Stimulated activated naive CD4-positive, alpha-beta T cell (primary cell): ENCODE data around the gene DPEP2NB.
"Not testable (repeated sequence)": the region's sequence is repeated elsewhere in the genome, so short reads cannot be mapped to it uniquely, and the experiment has no call there.

Experiments
- DNase-seq, 6 experiments: peaks; one replicate each; lab custom pipeline; 2025; lab: John Stamatoyannopoulos, UW

Gene DPEP2NB

DNA sequence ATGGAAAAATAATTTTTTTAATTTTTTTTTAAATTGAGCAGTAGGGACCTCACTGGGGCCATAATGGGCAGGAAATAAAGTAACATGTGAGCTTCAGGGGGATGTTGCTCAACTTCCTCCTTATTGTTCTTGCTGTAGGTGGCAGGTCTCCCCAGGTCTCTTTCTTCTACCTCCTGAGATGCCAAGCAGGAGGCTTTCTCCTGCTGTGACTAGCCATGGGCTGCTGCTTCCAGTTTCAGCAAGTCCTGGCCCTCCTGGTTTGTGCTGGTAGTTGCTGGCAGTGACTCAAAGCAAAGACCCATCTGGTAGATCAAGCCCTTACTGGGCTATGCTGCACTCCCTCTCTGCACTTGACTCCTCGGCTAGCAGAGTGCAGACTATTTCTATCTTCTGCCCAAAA is 2.3 kb downstream of the DPEP2NB start:
- peak in 1 of 6 experiments; percentile 10 for DNase-seq

- not testable (repeated sequence) for DNase-seq
Observed at GRCh38 chr16:68009872-68010271, 5.8 kb downstream of the DPEP2NB start.

DNA sequence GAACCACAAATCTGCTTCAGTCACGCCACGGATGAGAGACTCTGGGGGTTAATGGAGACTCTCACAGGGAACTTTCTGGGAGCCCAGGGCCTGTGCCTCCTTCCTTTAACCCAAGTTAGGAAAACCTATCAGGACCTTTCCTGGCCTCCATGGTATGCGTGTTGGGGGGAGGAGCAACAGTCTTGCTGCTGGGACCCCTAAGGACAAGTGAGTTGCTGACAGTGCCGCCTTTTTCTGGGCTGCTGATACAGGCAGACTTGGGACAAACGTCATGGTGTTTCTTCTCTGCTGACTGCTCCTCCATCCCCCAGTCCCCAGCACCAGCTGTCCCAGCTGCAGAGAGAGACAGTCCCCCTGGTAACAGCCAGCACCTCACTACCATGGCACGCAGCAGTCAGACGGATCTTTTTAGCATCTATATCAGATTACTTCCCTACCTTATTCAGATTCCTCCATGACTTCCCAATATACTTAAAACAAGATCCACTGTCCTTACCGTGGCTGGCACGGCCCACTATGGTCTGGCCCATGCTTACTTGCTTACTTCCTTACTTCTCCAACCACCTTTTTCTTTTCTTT is 6.5 kb downstream of the DPEP2NB start:
- DNase-seq: no peak

- DNase-seq: peak in 4 of 6 experiments; percentile 19 to 83 (median 74)
Observed at GRCh38 chr16:68005786-68006286, 9.9 kb downstream of the DPEP2NB start.

DNA sequence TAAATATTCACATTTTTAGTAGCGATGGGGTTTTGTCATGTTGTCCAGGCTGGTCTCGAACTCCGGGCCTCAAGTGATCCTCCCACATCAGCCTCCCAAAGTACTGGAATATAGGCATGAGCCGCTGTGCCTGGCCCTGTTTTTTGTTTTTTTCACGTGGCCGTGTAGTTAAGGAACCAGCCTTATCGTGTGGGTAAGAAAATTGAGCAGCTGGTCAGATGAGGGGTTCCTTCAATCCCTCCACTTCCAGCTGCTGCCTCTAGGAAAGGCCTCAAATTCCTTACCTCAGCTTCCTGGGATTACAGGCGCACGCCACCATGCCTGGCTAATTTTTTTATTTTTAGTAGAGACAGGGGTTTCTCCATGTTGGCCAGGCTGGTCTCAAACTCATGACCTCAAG is 10.5 kb downstream of the DPEP2NB start:
- DNase-seq: no peak

DNA sequence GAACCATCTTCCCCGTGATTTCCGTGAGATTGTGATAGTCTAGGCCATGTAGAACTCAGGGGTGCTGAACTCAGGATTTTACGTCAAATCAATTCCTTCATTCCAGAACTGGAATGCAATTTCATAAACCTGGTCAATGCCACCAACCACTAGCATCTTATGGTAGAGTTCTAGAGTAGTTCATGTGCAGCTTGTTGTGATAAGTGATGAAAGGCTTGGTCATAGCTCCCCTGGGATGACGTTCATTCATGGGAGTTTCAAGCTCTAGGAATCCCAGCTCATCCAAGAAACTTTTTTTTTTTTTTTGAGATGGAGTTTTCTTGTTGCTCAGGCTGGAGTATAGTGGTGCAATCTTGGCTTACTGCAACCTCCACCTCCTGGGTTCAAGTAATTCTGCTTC is 12.7 kb downstream of the DPEP2NB start:
- DNase-seq: no peak

- peak in 3 of 6 experiments; percentile 43 to 48 (median 47) for DNase-seq
Observed at GRCh38 chr16:68000450-68000849, 15.3 kb downstream of the DPEP2NB start.

GRCh38 chr16:67999985-68000384 is 15.7 kb downstream of the DPEP2NB start:
- DNase-seq: peak in 1 of 6 experiments; percentile 42

DNA sequence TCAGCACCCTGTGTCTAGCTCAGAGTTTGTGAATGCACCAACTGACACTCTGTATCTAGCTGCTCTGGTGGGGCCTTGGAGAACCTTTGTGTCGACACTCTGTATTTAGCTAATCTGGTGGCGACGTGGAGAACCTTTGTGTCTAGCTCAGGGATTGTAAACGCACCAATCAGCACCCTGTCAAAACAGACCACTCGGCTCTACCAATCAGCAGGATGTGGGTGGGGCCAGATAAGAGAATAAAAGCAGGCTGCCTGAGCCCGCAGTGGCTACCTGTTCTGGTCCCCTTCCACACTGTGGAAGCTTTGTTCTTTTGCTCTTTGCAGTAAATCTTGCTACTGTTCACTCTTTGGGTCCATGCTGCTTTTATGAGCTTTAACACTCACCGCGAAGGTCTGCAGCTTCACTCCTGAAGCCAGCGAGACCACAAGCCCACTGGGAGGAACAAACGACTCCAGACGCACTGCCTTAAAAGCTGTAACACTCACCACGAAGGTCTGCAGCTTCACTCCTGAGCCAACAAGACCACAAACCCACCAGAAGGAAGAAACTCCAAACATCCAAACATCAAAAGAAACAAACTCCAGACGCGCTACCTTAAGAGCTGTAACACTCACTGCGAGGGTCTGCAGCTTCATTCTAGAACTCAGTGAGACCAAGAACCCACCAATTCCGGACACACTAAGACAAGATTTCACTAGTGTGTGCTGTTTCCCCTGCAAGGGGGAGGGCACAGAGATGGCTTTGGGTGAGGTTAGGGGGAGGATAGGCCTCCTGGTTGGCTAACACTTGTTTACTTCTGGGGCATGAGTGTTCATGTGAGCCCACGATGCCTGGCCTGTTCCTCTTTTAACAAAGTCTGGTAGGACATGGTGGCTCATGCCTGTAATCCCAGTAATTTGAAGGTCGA is 16.7 kb downstream of the DPEP2NB start, which contains the start of gene DPEP2:
DPEP2 (minus strand) TSS at position 706 of the 910 bp plus-strand sequence. CDS start 6,272 bp downstream, outside the sequence.
- peak; percentile 27 to 80 (median 56) for DNase-seq

GRCh38 chr16:67998231-67998778 is 17.4 kb downstream of the DPEP2NB start:
- DNase-seq: not testable (repeated sequence)

GRCh38 chr16:67996666-67997065 is 19.0 kb downstream of the DPEP2NB start:
- DNase-seq: no peak

- no peak for DNase-seq
Observed at GRCh38 chr16:67995423-67995822, 20.3 kb downstream of the DPEP2NB start.

- DNase-seq: peak in 1 of 6 experiments; percentile 40
Observed at GRCh38 chr16:67994040-67994408, 21.7 kb downstream of the DPEP2NB start.

GRCh38 chr16:67993207-67994039 is 22.3 kb downstream of the DPEP2NB start:
- DNase-seq: peak; percentile 62 to 84 (median 74)

GRCh38 chr16:67992661-67993206 is 23.0 kb downstream of the DPEP2NB start:
- DNase-seq: no peak

DNA sequence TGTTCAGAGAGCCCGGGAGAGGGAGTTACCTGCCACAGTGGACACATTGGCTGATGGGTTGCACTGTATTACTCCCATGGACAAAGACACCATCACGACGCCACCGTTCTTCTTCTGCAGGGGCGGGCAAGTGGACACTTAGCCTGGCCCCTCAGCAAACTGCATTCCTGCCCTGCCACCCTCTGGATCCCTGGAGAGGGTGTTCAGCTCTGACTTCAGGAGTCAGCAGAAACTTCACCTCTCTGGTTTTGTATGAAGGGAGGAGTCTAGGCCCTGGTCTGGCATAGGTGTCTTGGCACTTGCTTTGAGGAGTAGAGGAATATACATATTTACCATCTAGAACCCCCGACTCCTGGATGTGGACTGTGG is 25.7 kb downstream of the DPEP2NB start:
- no peak for DNase-seq

- no peak for DNase-seq
Observed at GRCh38 chr16:67989322-67990017, 26.2 kb downstream of the DPEP2NB start.

GRCh38 chr16:67988675-67989074 is 27.0 kb downstream of the DPEP2NB start:
- no peak for DNase-seq

- DNase-seq: no peak
Observed at GRCh38 chr16:67987460-67988160, 28.1 kb downstream of the DPEP2NB start.

GRCh38 chr16:67986949-67987348 is 28.8 kb downstream of the DPEP2NB start:
- no peak for DNase-seq
